ENCODE measurements around the gene DAPK2.

The DAPK2 gene

DNA sequence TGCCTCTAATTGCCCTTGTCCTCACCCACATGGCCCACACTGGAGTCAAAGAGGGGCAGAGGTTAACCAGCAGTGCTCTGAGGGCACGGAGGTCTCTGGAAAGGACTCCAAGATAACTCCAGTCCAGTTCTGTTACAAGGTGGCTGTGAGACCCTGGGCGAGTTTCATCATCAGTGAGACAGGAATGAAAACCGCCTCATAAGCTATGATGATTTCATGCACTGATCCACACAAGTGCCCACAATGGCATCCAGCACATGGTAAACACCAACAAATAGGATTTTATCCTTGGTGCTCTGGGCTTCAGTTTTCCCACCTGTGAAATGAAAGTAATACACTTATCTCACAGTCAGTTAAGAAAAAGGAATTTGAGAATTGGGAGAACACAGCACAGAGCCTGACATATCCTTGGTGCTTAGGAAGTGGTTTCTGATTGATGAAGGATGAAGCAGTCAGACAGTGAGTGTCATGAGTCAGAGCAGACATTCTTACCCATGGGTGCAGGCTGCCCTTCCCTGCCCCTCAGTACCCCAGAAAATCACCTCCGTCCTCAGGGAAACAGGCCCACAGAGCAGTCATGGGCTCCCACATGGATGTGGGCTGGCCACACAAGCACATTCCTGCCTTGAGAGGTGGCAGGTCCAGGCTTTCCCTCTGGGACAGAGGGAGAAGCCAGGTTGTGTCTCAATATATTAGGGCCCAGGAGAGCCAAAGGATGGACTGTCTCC is 48.4 kb downstream of the DAPK2 start:
- DNase-seq (ENCODE audit: low spot score): no peak

DNA sequence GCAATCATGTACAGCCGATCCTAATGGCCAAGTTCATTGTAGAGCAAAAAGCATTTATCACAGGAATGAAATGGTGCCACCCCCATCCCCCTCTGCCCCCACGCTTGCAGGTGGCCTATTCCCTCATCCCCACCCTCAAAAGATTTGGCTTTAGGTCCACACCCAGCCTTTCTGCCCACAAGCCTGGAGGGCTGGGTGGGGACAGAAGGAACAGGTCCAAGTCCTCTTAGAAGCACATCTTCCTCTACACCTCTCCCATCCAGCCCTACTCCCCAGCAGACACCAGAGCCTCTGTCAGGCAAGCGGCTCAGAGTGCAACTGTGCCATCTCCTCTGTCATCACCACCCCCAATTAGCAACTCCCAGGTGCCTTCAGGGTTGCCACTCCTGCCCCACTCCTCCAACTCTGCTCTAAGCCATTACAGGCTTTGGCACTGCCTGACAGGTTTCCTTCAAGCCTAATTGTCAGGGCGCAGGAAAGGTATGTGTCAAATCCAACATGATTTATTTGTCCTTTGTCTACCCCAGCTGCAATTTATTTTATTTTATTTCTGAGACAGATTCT is 49.4 kb downstream of the DAPK2 start:
- no peak for DNase-seq (ENCODE audit: low spot score)

DNA sequence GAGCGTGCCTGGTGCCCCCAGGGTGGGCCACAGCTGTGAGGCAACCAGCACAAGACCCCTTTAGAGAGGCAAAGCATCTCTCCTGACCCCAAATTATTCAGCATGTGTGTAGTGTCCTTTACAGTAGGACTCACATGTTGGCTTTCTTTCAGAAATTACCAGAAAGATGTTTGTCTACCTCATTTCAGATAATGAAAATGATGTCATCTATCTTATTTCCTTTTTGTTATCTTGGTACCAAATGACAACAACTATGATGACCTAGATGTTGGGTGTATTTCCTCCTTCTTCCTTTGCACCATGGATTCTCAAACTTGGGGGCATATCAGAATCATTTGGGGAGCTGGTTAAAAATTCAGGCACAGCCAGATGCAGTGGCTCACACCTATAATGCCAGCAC is 50.5 kb downstream of the DAPK2 start:
- DNase-seq (ENCODE audit: low spot score): no peak

DNA sequence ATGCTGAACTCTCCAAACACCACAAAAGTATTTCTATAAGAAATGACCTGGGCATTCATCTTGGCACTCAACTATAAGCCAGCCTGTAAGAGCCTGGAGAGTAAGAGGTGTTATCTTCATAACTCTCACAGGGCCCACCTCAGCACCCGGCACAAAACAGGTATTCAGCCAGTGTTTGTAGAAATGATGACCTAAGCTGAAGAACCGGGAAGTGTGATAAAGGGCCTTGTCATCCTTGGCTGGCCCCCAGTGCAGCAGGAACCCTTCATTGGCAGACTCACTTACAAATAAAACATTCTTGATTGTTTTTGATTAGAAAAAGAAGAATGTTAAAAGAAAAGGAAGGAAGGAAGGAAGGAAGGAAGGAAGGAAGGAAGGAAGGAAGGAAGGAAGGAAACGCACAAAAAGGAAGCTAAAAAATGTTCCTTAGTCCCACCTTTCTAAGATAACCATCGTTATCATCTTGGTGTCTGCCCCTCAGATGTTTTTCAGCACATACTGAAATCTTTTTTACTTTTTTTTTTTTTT is 52.1 kb downstream of the DAPK2 start:
- no peak for DNase-seq (ENCODE audit: low spot score)

DNA sequence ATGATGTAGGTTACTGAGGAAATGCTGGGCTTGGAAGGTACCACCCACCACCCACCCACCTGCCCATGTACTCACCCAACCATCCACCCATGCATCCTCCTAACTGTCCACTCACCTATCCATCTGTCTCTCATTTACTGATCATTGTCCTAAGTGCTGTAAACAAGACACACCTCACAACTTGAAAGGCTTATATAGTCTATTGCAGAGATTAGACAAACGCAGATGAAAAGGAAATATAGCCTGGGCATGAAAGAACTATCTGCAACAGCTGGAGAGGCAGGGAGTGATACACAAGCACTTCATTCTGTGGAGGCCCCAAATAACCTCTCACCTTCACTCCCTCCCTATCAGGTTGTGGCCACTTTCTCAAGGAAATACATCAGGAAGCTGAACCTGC is 54.0 kb downstream of the DAPK2 start:
- no peak for DNase-seq (ENCODE audit: low spot score)

DNA sequence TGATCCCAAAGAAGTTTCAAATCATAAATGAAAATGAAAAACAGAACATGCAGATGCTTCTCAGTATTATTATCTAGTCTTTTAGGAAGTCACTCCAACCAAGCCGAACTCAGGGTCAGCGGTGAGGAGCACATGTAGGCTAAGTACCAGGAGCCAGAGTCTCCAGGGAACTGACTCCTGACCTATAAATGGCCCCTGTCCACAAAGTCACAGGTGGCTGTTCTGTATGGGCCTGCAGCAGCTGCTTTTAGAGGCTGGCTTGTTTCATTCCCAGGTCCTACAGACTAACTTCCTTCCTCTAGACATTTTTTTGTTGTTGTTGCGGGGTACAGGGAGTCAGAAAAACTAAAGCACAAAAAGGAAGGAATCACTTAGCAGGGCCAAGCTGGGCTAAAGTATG is 54.6 kb downstream of the DAPK2 start:
- DNase-seq (ENCODE audit: low spot score): no peak

DNA sequence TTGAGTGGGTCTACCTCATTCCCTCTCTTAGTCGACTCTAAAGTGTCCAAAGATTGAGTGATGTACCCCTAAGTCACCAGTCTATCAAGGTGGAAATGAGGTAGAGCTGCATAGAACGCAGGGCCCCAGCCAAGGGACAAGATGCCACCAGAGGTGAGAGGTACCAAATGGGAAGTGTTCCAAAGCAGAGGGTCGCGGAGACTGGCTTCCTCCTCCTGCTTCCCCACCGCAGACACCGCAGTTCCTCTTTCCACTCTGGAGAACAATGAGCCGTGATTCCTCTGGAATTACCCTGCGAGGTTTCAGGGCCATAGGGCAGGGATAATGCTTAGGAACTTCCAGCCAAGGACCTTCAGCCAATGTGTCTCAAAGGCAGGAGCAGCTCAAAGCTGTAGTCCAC is 55.8 kb downstream of the DAPK2 start:
- DNase-seq (ENCODE audit: low spot score): no peak

DNA sequence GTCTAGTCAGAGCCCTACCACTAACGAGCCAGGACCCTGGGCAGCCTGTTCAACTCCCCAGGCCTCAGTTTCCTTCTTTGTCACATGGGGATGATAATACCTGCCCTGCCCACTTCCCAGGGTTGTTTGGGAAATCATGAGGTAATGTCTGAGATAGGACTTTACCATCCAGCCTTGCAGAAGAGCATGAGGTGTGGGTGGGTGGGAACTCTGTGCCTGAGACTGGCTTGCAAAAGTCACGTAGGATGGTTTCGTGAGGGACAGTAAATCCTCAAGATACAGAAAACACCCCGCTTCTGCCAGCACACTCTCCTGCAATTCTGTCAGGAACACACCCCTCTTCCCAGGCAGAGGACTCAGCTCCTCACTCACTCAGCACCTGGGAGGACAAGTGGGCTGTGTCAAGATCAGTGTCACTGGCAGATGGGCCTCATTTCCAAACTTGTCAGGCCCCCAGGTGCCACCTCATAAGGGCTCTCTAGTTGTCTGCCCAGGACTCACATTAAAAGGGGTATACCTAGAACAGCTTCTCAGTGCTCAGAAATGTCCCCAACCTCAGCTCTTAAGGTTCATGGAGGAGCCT is 58.4 kb downstream of the DAPK2 start:
- no peak for DNase-seq (ENCODE audit: low spot score)

DNA sequence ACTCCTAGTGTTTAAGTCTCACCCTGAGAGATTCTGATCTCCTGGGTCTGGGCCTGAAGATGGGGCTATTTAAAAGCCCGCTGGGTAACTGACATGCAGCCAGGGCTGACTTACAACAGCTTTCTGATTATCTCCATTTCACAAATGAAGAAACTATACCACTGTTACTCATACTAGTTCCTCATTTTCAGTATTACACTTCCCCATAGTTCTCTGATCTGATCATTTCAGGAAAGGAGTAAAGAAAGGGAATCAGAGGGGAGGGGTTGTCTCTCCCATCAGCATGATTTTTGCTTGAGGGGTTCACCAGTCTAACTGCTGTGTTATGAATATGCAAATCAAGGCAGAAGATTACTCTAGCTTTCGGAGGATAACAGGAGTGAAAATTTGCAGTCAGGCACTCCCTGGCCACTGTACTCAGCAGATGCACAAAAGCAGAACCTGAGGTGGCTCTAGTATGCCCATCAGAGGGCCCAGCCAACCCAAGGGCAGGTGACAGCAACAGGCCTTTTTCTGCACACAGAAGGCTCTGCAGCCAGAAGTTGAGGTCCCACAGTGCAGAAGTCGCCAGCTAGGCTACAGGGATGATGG is 59.4 kb downstream of the DAPK2 start:
- no peak for DNase-seq (ENCODE audit: low spot score)

DNA sequence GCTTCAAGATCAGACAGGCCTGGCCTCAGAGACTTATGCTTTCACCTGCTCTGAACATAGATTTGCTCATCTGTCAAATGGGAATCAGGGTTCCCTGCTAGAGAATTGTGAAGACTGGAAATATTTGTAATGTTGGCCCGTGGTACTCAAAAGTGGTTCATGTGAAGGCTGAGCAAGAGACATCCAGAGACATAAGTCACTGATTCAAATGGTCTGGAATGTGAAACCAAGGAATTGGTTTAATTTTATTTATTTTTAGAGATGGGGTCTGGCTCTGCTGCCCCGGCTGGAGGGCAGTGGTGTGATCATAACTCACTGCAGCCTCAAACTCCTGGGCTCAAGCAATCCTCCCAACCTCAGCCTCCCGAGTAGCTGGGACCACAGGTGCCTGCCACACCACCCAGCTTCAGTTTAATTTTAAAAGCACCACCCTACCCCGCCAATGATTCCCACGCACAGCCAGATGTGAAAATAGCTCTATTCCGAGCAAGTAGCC is 60.1 kb downstream of the DAPK2 start:
- DNase-seq (ENCODE audit: low spot score): no peak

DNA sequence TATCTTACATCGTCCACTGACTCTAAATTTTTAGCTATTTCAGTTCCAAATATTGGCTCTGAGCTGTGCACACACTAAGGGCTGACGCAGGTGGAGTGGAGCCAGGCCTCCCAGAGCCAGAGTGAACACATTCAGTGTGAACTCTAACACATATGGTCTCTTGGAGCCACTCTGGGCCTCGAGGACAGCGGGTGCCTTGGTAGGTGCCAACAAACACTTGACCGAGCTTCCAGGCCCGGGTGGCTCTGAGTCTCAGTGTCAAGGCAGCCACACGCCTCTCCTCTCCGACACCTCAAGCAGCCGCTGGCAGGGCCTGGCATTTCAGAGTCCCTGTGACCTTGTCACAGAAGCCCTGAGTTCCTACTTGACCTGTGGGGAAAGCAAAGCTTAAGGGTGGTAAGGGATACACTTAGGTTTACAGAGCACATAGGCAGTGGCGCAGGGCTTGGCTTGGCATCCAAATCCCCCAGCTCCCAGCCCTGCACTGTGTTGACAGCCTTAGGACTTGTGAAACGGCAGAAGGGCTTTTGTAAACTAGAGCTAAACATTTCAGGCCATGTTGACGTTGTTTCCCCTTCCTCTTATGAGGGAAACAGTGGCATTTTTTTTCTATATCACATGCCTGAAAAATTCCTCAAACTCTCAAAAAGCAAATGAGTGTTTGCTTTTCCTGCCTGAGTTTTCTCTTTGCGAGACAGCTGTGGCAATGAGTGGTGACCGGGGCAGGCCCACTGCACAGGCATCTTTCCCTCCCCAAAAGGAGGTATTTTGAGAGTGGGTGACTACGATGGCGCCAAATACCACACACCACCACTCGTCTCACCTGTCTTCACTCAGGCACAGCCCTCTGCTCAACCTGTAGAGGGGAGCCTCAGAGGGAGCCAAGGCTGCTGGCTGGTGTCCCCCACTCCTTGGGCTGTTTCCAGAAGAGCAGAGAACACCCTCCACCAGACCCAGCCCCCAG is 60.8 kb downstream of the DAPK2 start:
- DNase-seq (ENCODE audit: low spot score): no peak

DNA sequence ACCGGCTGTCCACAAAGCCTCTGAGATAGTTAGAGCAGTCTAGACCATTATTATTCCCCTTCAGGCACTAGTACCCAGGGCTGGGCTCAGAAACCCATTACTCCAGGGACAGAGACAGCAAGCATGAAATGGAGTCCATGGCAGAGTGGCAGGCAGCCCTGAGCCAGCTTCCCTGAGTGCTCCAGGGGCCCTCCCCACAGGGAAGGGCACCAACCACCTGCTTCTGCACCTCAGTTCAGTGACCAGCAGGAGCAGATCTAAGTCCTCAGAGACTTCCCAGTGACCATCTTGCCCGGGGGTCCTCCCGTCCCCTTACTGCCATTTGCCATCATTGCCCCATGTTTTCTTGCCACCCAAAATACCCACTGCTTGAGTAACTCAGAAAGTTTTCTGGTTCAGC is 62.0 kb downstream of the DAPK2 start:
- DNase-seq (ENCODE audit: low spot score): no peak

DNA sequence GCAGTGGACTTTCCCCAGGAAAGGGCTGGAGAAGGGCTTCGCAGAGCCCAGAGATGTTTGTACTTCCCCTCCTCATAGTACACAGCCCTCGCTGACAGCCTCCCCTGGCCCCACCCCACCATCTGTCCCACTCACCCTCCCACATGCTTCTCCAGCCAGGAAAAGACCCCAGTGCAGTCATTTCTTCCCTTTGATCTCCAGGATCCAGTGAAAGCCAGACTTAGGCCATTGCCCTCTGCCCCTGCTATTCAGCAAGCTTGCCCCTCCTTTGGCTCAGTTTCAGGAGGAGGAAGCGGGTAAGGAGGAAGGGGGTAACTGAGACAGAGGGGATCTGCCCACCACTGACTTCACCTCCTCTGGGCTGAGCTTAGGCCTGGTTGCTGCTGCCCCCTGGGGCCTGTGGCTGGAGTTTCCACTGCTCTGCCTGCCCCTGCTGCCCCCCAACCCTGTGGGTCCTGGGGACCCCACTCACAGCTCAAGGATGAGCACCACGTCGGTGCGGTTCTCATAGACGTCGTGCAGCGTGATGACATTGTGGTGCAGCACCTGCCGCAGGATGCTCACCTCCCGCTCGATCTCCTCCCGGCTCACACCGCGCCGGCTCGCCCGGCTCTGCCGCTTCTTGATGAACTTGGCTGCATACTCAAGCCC is 63.1 kb downstream of the DAPK2 start:
- no peak for DNase-seq (ENCODE audit: low spot score)

DNA sequence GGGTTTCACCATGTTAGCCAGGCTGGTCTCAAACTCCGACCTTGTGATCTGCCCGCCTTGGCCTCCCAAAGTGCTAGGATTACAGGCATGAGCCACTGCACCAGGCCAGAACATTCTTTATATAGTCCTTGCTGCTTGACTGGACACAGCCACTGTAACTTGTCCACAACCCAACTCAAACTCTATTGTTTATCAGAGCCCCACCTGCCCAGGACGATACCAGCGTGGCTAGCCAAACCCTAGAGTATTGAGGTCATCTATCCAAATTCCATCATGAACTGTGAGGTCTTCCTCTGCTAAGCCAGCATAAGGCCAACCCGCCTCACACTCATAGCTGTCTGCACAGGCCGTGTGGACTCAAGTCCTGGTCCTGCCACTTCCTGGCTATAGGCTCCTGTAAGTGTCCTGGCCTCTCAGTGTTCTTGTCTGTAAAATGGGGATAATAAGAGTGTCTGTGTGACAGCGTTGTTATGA is 63.9 kb downstream of the DAPK2 start:
- no peak for DNase-seq (ENCODE audit: low spot score)

DNA sequence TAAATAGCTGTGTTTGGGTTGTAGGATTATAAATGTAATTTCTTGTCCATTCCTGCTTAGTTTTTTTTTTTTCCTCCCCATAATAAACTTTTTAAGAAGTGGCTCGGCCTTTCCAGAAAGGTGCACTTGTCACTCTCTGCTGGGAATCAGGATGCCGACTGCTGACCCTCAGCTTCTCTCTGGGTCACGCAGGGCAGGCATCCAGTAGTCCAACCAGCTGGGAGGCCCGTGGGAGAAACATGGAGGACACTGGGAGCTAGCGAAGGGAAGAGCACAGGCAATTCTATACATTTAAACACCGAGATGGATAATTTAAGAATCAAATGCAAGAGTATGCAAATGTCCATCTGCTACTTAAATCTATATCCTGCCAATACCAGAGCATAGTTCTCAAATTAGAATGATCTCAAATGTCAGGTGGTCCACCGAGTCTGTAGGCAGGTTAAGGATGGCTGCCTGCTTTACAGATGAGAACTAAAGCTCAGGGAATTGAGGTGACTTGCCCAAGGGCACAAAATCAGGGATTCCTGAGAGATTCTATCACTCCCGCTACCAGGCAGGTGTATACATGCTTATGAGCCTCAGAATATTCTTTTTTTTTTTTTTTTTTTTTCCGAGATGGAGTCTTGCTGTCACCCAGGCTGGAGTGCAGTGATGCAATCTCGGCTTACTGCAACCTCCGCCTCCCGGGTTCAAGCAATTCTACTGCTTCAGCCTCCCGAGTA is 64.5 kb downstream of the DAPK2 start:
- no peak for DNase-seq (ENCODE audit: low spot score)

DNA sequence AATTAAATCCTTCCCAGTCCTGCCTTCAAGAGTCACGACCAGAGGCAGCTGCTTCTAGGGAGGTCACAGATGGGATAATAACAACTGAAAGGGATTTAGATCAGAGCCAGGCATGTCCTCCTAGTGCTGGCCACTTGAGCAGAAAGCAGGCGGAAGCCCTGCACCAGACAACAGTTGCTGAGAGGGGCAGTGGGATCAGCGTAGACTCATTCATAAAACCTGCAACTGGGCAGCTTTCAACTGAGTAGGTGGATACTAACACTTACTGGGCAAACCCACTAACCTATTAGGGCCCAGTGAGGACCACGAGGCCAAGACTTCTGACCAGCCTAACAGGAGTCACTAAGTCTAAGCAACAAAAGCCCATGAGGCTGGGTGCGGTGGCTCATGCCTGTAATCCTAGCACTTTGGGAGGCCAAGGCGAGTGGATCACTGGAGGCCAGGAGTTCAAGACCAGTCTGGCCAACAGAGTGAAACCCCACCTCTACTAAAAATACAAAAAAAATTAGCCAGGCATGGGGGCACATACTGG is 67.0 kb downstream of the DAPK2 start:
- no peak for DNase-seq (ENCODE audit: low spot score)

DNA sequence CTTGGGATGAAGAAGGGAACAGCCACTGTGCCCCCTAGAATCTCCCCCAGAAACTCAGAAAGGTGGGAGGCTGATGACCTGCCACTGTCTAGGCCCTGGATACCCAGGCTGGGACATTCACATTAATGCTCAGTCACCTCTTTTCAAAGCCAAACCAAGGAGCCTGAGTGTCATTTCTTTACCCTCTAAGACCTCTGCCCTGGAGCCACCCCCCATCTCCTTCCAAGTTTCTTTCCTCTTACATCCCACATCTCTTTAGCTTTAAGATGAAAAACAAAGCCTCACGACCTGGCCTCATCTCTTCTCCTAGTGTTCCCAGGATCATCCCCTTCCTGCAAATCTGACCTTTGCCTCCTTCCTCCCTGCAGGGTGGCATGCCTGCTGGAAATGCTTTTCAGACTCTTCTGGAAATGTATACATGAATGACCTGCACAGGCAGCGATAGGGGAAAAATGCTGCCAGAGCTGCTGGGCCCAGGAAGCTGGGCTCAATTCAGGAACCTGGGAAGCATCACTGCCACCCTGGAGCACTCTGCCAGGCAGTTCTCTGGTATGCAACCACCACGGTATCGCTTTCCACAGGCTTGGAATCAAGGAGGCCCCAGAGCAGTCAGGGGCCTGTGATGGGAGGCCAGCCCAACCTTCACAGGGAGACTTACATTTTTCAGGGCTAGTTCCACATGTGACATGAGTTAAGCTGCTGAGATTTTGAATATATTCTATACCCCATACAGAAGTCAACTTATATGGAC is 67.6 kb downstream of the DAPK2 start:
- DNase-seq (ENCODE audit: low spot score): no peak

DNA sequence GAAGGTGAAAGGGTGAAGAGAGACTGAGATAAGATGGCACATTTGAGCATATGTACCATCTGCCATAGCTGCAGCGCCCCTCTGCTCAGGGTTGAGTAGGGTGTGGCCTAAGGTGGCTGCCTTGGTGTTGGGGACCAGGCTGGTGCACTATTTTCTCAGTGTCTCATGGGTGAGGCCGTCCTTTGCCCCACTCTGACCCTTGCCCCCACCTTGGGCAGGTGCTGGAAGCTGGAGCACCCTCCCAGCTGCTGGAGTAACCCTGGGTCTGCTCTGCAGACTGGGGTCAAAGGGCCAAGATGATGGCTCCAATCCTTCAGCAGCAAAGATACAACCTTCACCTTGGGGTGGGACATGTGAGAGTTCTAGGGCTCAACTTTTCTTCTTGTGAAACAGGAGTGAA is 69.2 kb downstream of the DAPK2 start:
- DNase-seq (ENCODE audit: low spot score): no peak

DNA sequence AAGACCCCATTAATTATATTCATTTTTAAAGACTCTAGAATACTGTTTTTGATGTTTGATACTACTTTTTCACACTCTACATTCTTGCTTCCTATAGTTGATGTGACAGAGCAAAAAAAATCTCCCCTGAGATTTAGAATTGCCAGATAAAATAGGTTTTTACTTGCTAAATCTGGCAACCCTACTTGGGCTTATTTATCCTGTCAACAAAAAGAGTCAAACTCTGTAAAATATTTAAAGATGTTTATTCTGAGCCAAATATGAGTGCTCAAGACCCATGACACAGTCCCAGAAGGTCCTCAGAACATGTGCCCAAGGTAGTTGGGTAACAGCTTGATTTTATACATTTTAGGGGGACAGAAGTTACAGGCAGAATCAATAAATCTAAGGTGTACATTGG is 72.3 kb downstream of the DAPK2 start:
- no peak for DNase-seq (ENCODE audit: low spot score)
